Stimulated activated CD4-positive, alpha-beta T cell treated with anti-CD3 and anti-CD28 coated beads, Interleukin-2, amount 100 ng/mL, for 24 hours (primary cell): Measurements from ENCODE around the gene STARD9.
"Not testable (repeated sequence)": the region's sequence is repeated elsewhere in the genome, so short reads cannot be mapped to it uniquely, and the experiment has no call there.

Experiments used
- DNase-seq, 2 donors: peaks; one replicate each; pipeline ENCODE4 v3.0.0-alpha.2; 2020

The STARD9 gene

GRCh38 chr15:42575188-42576039 is at the start of gene STARD9:
Gene STARD9 (plus strand): TSS chr15:42575606. CDS start chr15:42575716, 110 bp downstream.
- peak; percentile 95 to 97 for DNase-seq

GRCh38 chr15:42528970-42529369 is 46.4 kb upstream of the STARD9 start:
- DNase-seq, result no peak

- DNase-seq, result no peak
These were observed 42.2 kb upstream of the STARD9 start for GRCh38 chr15:42533246-42533645.

DNA sequence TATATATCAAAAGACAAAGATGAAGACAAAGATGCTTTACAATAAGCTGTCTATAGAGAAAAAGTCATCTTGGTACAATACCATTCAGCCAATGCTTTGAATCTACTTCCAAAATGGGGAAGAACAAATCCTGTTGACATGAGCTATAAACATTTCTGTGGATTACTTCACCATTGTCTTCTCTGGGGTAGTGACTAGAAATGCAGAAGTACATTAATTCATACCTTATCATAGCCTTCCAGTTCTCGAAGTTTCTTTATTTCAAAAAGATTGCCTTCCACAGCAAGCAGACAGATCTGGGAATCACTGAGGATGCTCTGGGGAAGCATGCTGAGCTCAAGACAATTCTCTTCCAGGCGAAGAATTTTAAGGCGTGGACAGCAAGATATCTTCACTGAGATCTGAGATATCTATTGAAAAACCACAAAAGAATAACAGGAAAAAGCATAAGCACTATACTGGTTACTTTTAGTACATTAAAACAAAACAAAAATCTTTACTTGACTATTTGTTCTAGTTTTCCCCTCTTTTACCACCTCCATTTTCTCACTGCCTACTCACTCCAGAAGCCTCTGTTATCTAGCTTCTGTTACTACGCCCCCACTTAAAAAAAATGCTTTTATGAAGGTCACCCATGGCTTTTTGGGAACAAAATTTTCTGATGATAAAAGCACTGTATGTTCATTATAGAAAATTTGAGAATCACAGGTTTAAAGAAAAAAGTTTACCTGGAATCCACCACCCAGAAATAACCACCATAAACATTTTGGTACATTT is 30.4 kb upstream of the STARD9 start:
- DNase-seq, result no peak

- DNase-seq, result no peak
These were observed 27.5 kb upstream of the STARD9 start for GRCh38 chr15:42547918-42548248.

DNA sequence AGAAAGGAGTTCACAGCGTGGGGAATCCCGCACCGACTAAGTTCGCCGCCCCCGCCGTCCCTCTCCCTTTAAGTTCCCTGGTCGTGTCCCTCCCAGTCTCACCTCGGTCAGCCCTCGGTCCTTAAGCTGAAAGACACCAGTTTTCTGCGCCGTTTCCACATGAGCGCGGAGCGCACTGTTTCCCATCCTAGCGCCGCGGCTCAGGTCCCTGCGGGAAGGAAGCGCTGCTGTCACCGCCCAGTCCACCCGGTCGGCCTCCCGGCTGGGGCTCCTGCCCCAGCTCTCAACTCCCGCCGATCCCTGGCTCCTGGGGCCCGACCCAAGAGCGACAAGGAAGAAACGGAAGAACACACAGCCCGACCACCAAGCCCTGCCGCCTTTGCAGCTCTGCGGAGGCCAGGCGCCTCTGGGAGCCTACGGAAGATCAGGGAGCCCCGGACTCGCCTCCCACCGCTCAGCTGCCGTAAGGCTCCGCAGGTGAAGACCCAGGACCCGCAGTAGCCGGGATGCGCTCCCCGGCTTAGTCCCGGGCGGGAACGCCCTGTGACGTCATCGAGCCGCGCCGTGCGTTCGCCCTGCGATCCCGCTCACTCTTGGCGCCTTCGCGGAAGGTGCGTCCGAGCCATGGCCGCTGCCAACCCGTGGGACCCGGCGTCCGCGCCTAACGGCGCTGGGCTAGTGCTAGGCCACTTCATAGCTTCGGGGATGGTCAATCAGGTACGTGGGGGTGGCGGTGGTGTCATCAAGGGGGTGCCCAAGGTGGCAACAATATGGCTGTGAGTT is 27.0 kb upstream of the STARD9 start, which contains the start of the genes HAUS2 and LRRC57:
TSS of gene HAUS2 (plus strand) at position 590 of the 783 bp plus-strand sequence. CDS start at position 625, 35 bp downstream.
TSS of gene LRRC57 (minus strand) at position 545 of the 783 bp plus-strand sequence. CDS start at position 186, 359 bp downstream.
- DNase-seq, result peak; percentile 88 to 93

- DNase-seq, result no peak
These were observed 26.3 kb upstream of the STARD9 start for GRCh38 chr15:42549032-42549491.

- DNase-seq, result no peak
These were observed 25.5 kb upstream of the STARD9 start for GRCh38 chr15:42549741-42550392.

DNA sequence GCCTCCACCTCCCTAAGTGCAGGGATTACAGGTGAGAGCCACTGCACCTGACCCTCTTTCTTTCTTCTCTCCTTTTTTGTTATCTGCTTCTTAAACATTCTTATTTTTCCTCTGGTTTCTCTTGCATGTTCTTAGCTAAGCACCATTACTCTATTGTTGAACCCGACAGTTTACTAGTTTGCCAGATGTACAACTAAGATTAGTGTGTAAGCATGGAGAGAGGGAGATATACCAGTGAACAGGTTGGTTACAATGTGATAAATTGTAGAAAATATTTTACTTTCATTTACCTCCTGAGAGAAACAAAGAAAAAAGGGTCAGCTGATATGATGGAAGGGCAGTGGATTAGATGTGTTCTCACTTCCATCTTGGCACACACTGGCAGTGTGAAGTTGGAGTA is 21.9 kb upstream of the STARD9 start:
- no peak for DNase-seq

- DNase-seq, result not testable (repeated sequence)
These were observed 18.7 kb upstream of the STARD9 start for GRCh38 chr15:42556550-42557207.

GRCh38 chr15:42558739-42559138 is 16.7 kb upstream of the STARD9 start:
- no peak for DNase-seq

- DNase-seq, result no peak
These were observed 711 bp downstream of the STARD9 start for GRCh38 chr15:42576040-42576594.

GRCh38 chr15:42576776-42577175 is 1.4 kb downstream of the STARD9 start:
- no peak for DNase-seq

GRCh38 chr15:42577514-42578031 is 2.2 kb downstream of the STARD9 start:
- DNase-seq, result no peak

DNA sequence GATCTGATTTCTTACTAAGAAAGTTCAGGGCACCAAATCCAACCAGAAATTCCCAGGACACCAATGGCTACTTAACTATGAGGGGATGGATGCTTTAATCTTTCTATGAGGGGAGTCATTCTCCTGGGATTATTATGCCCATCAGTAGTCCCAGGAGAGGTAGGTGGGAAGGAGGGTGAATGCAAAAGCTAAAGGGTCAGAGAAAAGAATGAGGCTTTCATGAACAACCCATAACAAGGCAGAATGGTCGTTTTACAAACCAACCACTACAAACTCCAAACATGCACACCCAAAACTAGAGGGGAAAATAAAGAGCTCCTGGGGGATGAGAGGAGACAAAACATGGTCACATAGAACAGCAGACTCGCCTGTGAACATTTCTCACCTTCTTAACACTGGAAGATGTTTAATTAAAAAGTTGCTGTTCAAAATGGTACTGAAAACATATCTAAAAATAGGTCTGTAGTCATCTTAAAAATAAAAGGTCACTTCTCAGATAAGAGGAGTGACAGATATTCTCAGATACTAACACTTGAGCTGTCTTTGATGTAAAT is 3.7 kb downstream of the STARD9 start:
- no peak for DNase-seq

DNA sequence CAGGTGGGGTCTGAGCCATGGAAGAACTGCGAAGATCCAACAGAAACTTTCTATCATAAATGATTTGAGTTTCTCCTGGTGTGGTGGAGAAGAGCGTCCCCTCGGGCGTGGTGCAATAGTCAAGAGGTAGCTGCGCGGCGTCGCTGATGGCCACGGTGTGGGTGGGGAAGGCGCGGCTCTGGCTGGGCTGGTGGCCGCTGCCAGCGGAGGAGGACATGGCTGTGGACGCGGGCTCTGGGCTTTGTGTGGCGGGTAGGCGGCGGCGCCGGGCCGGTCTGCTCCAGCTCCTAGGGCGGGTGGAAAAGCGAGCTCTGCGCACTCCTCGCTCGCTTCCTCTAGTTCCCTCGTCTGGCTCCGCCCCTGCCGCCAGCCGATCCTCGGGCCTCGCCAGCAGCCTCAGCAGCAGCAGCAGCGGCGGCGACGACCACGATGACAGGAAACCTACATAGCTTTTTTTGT is 5.9 kb downstream of the STARD9 start:
- DNase-seq, result peak; percentile 75 to 83

- no peak for DNase-seq
These were observed 7.4 kb downstream of the STARD9 start for GRCh38 chr15:42582569-42583375.

DNA sequence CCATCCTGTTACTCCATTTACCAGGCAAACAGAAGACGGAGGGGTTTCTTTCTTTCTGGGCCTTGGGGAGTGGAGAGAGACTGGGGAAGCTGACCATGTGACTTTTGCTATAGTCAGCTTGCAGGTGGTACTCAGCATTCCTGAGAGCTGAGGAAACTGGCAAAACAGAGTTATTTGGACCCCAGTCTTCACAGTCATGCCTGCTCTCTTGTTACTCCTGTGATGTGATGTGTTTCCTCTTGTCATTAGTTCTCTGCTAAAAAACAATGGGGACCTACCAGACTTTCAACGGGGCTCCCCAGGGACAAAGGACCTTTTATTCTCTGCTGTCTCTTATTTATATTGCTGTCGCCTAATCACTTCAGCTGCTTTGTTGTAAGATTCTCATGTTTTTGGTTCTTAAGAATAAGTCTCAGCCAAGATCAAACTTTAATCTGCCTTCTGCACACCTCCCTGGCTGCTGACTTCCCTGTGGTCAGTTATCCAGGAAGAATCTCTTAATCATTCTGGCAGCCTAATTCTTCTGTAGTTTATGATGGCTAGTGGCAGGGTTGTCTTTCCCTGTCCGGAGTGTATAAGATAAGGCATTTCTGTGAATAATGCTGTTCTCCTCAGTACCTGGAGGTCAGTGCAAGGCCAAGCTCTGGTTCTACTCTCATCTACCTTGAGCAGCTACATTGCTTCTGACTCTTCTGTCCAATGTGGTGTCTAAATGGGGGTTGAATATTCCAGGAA is 8.8 kb downstream of the STARD9 start:
- DNase-seq, result no peak

DNA sequence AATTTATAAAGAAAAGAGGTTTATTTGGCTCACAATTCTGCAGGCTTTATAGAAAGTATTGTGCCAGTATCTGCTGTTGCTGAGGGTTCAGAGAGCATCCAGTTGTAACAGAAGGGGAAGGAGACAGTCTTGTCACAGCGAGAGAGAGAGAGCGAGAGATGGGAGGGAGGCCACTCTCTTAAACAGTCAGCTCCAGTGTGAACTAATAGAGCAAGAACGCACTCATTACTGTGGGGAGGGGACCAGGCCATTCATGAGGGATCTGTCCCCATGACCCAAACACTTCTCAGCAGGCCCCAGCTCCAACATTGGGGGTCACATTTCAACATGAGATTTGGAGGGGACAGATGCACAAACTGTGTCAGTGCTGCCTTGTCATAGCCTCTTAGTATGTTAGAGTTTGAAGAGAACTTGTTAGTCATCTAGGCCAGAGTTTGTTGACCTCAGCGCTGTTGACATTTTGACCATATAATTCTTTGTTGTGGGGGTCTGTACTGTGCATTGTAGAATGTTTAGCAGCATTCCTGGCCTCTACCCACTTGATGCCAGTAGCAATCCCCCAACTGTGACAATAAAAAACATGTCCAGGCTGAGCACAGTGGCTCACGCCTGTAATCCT is 15.3 kb downstream of the STARD9 start:
- no peak for DNase-seq
